Keratinocyte (primary cell): Measurements from ENCODE around the gene TMTC2. TPM values are rescaled to one million over a fixed set of nuclear protein-coding genes. Genes with fewer than 3 reads are reported as not detected.

Experiments
- DNase-seq: peaks from one replicate; pipeline ENCODE4 v3.0.0-alpha.2; 2011; ENCODE audit warnings: low read depth, missing footprints, low spot score
- FAIRE-seq: peaks from 2 replicates; lab custom pipeline; 2011; peaks lifted over from hg19 to GRCh38; lab: Jason Lieb, UNC
- H2AFZ ChIP-seq: 2 replicates; pipeline ENCODE4 v1.6.0; 2012; ENCODE audit warnings: low read length, control low read depth, inconsistent platforms; ENCODE audit not compliant: control insufficient read depth
- H3K27ac ChIP-seq: 2 replicates; pipeline ENCODE4 v1.5.1; 2011; ENCODE audit warnings: low read length; ENCODE audit not compliant: control insufficient read depth, insufficient read depth
- H3K27me3 ChIP-seq: 3 replicates; pipeline ENCODE4 v1.6.0; 2011; ENCODE audit warnings: low read length; ENCODE audit not compliant: control insufficient read depth, insufficient read depth; ENCODE audit errors: extremely low read depth
- H3K36me3 ChIP-seq, 2 experiments: 2 replicates in 1 of 2; 3 replicates in 1 of 2; pipeline ENCODE4 v1.5.1; 2011; ENCODE audit warnings: low read length in 2 of 2, mild to moderate bottlenecking in 1 of 2; ENCODE audit not compliant: control insufficient read depth in 2 of 2, insufficient read depth in 2 of 2; ENCODE audit errors: extremely low read depth in 1 of 2
- H3K4me1 ChIP-seq: 3 replicates; pipeline ENCODE4 v1.5.1; 2011; ENCODE audit warnings: low read length; ENCODE audit not compliant: control insufficient read depth, insufficient read depth; ENCODE audit errors: extremely low read depth
- H3K4me2 ChIP-seq: 3 replicates; pipeline ENCODE4 v1.6.0; 2011; ENCODE audit warnings: low read depth, low read length; ENCODE audit not compliant: control insufficient read depth, insufficient read depth; ENCODE audit errors: extremely low read depth
- H3K4me3 ChIP-seq, 3 experiments: fragments of 200-600 bp in 1 of 3; sonication (generic) in 1 of 3; 2 replicates in 2 of 3; 3 replicates in 1 of 3; pipeline ENCODE4 v1.5.1; 2011 to 2016; ENCODE audit warnings: low read length in 3 of 3, mild to moderate bottlenecking in 3 of 3, control low read depth in 2 of 3, inconsistent platforms in 1 of 3, low read depth in 1 of 3, mixed read lengths in 1 of 3, mixed run types in 1 of 3, moderate library complexity in 1 of 3; ENCODE audit not compliant: control insufficient read depth in 2 of 3, insufficient read depth in 2 of 3; ENCODE audit errors: extremely low read depth in 1 of 3
- H3K79me2 ChIP-seq: 2 replicates; pipeline ENCODE4 v1.6.0; 2012; ENCODE audit warnings: low read length; ENCODE audit not compliant: control insufficient read depth, insufficient read depth
- H3K9ac ChIP-seq: 3 replicates; pipeline ENCODE4 v1.6.0; 2011; ENCODE audit warnings: low read length; ENCODE audit not compliant: control insufficient read depth, insufficient read depth; ENCODE audit errors: extremely low read depth
- H3K9me1 ChIP-seq: 3 replicates; pipeline ENCODE4 v1.6.0; 2011; ENCODE audit warnings: low read length; ENCODE audit not compliant: control insufficient read depth, insufficient read depth; ENCODE audit errors: extremely low read depth
- H3K9me3 ChIP-seq: 2 replicates; pipeline ENCODE4 v1.5.1; 2012; ENCODE audit warnings: low read depth, low read length; ENCODE audit not compliant: control insufficient read depth
- H4K20me1 ChIP-seq: 3 replicates; pipeline ENCODE4 v1.6.0; 2011; ENCODE audit warnings: low read length; ENCODE audit not compliant: control insufficient read depth, insufficient read depth; ENCODE audit errors: extremely low read depth
- EZH2 ChIP-seq: IDR thresholded peaks from one replicate; pipeline ENCODE4 v1.6.1; 2012; ENCODE audit warnings: inconsistent platforms, mild to moderate bottlenecking, low read length, moderate library complexity
- dilution Hi-C: fragments of 300-500 bp; cut with MboI; formaldehyde crosslinking; loops from one replicate; pipeline ENCODE4 v1.7.0; 2020; ENCODE audit warnings: low sequenced_read_pairs; ENCODE audit not compliant: extremely low pct_ligation_motif_present
- polyA plus RNA-seq, 5 experiments: library from polyadenylated mRNA; depleted of rRNA in 3 of 5; stranded (reverse) in 3 of 5; stranded (forward) in 1 of 5; unstranded in 1 of 5; fragments of >200 nt; gene quantifications; 1 replicate in 1 of 5; 2 replicates in 3 of 5; 3 replicates in 1 of 5; pipeline versions ENCODE4 v1.2.1 to v1.2.3, GENCODE V29; 2011 to 2012; ENCODE audit warnings: missing spikeins in 2 of 5, low read depth in 1 of 5, low replicate concordance in 1 of 5
- TF ChIP-seq, protein P1 (sequence below), 3 experiments: IDR thresholded peaks in 1 of 3; conservative IDR thresholded peaks in 1 of 3; optimal IDR thresholded peaks in 1 of 3; 2 replicates in 2 of 3; 3 replicates in 1 of 3; pipeline versions ENCODE3 to v1.5.1; 2011; ENCODE audit warnings: low read length in 3 of 3, mild to moderate bottlenecking in 3 of 3, moderate library complexity in 2 of 3, control low read depth in 1 of 3, inconsistent platforms in 1 of 3; ENCODE audit not compliant: insufficient read depth in 2 of 3; ENCODE audit errors: extremely low read depth in 1 of 3

TMTC2 gene
- polyA plus RNA-seq, 1 donor (not counting 4 experiments of a cell fraction or from before 2014, with no cell fraction given) = 3.8 TPM

DNA sequence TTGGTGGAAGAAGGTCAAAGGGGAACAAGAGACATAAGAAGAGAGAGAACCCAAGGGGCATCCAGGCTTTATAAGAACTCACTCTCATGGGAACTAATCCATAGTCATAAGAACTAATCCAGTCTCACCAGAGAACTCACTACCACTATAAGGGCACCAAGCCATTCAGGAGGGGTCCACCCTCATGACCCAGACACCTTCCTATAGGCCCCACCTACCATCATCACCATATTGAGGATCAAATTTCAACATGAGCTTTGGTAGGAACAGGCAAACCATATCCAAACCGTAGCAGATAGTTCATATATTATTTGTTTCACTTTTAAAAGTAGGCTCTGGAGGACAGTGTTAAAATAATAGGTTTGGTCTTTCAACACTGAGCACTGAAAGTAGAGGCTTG is 350.1 kb downstream of the TMTC2 start:
- no peaks in the 10 kb centered on the region for H3K36me3 ChIP-seq
- no peak overlapping the region for H3K4me2 ChIP-seq
- no peaks in the 10 kb centered on the region for H3K27me3 ChIP-seq
- no peaks in the 10 kb centered on the region for H3K79me2 ChIP-seq
- no peak for FAIRE-seq
- H2AFZ ChIP-seq = no peak overlapping the region
- dilution Hi-C loops = no loop called here
- no peaks in the 10 kb centered on the region for H4K20me1 ChIP-seq
- no peak overlapping the region for H3K4me3 ChIP-seq
- no peak for TF ChIP-seq EZH2
- TF ChIP-seq, protein P1, sequence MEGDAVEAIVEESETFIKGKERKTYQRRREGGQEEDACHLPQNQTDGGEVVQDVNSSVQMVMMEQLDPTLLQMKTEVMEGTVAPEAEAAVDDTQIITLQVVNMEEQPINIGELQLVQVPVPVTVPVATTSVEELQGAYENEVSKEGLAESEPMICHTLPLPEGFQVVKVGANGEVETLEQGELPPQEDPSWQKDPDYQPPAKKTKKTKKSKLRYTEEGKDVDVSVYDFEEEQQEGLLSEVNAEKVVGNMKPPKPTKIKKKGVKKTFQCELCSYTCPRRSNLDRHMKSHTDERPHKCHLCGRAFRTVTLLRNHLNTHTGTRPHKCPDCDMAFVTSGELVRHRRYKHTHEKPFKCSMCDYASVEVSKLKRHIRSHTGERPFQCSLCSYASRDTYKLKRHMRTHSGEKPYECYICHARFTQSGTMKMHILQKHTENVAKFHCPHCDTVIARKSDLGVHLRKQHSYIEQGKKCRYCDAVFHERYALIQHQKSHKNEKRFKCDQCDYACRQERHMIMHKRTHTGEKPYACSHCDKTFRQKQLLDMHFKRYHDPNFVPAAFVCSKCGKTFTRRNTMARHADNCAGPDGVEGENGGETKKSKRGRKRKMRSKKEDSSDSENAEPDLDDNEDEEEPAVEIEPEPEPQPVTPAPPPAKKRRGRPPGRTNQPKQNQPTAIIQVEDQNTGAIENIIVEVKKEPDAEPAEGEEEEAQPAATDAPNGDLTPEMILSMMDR (optimal IDR thresholded peaks at IDR 0.05 in 1 of 3, IDR thresholded peaks at IDR 0.05 in 1 of 3, conservative IDR thresholded peaks at IDR 0.05 in 1 of 3; ENCODE audit: extremely low read depth in 1 of 3, insufficient read depth in 2 of 3, low read length in 3 of 3) = no peak
- no peaks in the 10 kb centered on the region for H3K9me3 ChIP-seq
- no peak overlapping the region for H3K9ac ChIP-seq
- H3K9me1 ChIP-seq = no peaks in the 10 kb centered on the region
- no peaks in the 10 kb centered on the region for H3K4me1 ChIP-seq
- no peak for DNase-seq
- H3K27ac ChIP-seq = no peak overlapping the region

DNA sequence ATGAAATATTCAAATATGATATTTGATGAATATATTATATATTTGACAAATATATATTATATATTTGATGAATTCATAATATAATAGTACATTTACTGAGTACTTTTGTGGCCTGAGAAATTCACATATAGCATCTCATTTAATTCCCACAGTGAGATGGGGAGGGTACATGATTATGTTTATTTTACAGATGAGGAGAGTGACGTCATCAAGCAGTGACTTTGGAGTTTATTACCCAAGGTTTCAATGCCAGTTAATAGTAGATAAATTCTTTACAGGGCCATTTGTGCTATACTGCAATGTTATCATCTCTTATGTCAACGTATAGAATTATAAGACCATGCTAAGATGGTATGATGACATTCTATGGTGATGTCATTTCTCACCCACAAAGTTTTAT is 352.7 kb downstream of the TMTC2 start:
- H3K36me3 ChIP-seq = no peaks in the 10 kb centered on the region
- no peak overlapping the region for H2AFZ ChIP-seq
- H3K27ac ChIP-seq = no peak overlapping the region
- no peaks in the 10 kb centered on the region for H3K4me1 ChIP-seq
- no peak overlapping the region for H3K4me2 ChIP-seq
- no peak for FAIRE-seq
- no peak overlapping the region for H3K9ac ChIP-seq
- TF ChIP-seq EZH2 = no peak
- TF ChIP-seq, protein P1 (optimal IDR thresholded peaks at IDR 0.05 in 1 of 3, IDR thresholded peaks at IDR 0.05 in 1 of 3, conservative IDR thresholded peaks at IDR 0.05 in 1 of 3; ENCODE audit: extremely low read depth in 1 of 3, insufficient read depth in 2 of 3, low read length in 3 of 3) = no peak
- dilution Hi-C loops = no loop called here
- no peaks in the 10 kb centered on the region for H3K27me3 ChIP-seq
- no peaks in the 10 kb centered on the region for H3K9me1 ChIP-seq
- no peaks in the 10 kb centered on the region for H3K9me3 ChIP-seq
- no peak for DNase-seq
- H4K20me1 ChIP-seq = no peaks in the 10 kb centered on the region
- no peak overlapping the region for H3K4me3 ChIP-seq
- H3K79me2 ChIP-seq = no peaks in the 10 kb centered on the region
